Measurements from ENCODE around the gene LTC4S.
"Not testable (repeated sequence)": the region's sequence is repeated elsewhere in the genome, so short reads cannot be mapped to it uniquely, and the experiment has no call there.

LTC4S gene

DNA sequence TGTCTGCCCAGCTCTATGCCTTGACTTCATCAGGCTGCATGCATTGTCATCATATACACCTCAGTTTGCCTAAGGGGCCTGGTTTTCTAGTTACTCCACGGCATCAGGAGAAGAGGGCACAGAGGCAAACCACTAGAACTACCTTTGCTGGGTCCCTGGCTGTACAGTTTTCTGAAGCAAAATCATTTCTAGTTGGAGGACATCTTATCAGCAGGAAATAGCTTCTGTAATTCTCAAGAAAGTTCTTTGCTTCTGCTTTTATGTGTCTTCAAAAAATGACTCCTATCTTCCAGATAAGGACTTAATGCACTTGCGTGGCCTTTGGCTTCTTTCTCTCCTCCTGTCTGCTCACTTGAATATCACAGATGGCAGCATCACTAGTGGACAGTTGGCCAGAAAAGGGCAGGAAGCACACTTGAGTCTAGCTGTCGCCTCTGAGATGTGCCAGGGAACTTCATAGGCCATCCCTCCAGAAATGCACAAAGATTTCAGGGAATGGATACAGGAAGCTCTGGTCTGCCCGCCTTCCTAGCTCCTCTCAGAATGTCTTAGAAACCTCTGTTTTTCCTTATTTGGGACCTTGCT lies 22.4 kb upstream of the LTC4S start:
- DNase-seq, result no peak

DNA sequence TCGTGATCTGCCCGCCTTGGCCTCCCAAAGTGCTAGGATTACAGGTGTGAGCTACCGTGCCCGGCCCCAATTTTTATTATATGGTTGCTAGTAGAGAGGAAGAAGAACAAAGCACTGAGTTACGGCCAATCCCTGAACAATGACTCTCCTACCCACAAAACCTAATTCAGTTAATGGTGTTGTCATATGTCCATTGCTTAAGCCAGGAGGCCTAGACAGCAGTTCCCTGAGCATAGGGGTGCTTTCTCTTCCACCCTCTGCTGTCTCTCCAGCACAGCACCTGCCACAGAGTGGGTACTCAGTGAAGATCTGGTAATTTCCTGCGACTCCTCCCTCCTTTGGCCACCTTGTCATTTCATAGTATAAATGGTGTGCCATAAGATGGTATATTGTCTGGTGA lies 21.4 kb upstream of the LTC4S start:
- no peak for DNase-seq

DNA sequence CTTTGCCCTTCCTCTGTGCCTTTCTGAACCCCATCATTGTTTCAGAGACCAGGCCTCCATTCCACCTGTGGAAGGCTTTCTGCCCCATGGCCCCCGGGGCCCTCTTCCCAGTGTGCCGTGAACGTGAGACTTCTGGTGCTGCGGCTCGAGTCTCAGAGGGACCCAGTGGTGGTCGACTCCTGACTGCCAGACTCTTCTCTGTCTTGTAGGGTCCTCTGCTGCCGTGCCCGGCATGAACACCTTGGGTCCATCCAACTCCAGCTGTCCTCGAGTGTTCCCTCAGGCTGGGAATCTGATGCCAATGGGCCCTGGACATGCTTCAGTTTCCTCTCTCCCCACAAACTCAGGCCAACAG lies 20.1 kb upstream of the LTC4S start:
- DNase-seq, result no peak

DNA sequence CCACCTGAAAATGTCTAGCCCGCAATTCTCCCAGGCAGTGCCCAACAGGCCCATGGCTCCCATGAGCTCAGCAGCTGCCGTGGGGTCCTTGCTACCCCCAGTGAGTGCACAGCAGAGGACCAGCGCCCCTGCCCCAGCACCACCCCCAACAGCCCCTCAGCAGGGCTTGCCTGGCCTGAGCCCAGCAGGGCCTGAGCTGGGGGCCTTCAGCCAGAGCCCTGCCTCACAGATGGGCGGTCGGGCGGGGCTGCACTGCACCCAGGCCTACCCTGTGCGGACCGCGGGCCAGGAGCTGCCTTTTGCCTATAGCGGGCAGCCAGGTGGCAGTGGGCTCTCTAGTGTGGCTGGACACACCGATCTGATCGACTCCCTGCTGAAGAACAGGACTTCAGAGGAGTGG lies 19.3 kb upstream of the LTC4S start:
- no peak for DNase-seq

DNA sequence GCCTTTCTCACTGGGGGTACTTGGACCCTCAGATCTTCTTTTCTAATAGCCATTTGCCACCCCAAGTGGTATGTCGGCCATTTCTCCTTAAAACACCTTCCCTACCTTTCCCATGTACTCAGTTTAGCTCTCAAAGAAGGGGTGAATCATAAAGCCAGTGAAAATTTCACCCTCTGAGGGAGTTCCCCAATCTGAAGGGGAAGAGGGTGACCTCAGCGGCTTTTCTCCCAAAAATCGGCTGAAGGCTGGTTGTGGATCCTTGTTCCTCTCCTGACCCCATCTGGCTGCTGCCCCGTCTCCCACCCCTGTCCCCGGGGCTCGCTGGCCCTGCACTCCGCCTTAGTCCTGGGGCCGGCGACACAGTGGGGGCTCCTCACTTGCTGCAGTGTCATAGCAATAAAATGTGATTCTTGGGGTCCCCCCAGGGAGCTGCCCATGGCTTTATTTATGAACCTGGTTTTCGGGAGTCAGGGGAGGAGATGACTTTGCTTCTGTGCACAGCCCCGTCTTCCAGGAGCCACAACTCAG lies 17.3 kb upstream of the LTC4S start:
- no peak for DNase-seq

DNA sequence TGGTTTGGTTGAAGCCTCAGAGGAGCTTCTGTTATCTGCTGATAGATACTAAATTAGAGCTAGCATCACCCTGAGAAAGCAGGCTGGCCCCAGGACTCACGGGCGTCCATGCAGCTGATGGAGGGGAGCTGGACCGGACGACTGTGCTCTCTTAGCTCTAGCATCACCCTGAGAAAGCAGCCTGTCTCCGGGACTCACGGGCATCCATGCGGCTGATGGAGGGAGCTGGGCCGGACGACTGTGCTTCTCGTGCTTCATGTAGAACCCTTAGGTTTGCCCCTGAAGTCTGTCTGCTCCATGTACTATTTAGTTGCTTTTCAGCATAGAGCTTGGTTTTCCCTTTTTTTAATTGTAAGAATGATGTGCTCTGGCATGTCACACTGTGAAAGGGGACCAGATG lies 16.3 kb upstream of the LTC4S start:
- DNase-seq, result no peak

DNA sequence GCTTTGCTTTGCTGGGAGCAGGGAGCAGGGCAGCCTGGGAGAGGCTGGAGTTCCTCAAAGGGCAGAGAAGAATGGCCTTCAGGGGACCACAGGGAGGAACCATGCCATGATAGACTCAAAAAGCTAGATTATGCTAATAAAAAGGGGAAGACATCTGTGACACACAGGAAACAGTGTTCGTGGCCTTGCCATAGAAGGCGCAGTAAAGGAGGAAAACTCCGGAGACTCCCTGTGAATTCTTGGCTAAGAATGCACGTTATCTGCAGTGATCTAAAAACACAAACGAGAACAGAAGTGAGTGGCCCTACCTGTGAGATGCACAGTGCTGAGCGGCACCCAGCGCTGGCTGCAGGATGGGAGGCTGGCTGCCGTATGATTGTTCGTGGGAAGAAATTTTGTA lies 15.9 kb upstream of the LTC4S start:
- DNase-seq, result no peak

DNA sequence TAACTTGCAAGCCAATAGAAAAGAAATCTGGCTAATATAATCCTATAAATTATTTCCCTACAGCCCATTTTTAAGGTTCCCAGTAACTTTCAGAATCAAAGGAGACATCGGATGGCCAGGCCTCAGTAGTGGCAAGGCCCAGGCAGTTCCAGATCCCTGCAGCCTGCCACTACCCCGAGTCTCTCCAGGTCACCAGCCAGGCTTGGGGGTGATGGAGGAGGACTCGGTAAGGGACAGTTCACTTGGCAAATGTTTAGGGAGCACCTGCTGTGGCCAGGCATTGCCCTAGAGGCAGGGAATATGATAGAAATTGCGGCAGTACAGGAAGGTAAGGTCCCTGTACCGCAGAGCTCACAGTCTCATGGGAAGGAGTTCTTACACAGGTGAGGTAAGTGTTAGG lies 15.2 kb upstream of the LTC4S start:
- no peak for DNase-seq

DNA sequence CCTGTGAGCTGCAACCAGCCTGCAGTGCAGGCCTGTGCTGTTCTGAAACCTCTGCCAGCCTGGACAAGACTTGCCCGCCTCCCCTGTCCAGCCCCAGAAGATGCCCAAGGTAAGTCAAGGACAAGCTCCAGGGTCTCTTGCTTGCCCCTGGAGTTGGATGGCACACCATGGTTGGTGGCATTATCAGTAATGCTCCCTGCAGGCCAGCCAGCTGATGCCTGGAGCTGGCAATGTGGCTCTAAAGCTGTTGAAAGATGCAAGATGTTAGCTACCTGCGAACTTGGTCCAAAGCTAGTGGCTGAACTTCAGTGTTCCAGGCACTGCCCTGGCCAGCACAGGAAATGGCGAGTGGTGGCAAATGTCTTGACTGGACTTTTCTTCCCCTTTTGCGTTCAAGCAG lies 14.0 kb upstream of the LTC4S start:
- no peak for DNase-seq

DNA sequence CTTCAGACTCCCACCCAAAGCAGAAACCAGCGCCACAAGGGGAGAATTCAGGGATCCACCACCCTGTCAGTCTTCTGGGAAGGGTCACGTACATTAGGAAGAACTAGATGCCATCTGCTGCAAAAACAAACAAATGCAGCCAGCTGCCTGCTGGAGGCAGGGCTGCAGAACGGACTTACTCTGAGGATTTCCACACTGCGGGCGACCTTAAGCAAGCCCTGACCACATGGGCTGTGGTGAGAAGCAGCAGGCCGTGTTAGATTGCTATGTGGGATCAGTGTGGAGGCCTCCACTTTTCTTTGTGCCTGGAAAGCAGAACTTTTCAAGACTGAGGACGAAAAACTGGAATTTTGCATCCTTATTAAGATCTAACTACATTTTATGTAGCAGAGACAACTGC lies 13.4 kb upstream of the LTC4S start:
- no peak for DNase-seq

DNA sequence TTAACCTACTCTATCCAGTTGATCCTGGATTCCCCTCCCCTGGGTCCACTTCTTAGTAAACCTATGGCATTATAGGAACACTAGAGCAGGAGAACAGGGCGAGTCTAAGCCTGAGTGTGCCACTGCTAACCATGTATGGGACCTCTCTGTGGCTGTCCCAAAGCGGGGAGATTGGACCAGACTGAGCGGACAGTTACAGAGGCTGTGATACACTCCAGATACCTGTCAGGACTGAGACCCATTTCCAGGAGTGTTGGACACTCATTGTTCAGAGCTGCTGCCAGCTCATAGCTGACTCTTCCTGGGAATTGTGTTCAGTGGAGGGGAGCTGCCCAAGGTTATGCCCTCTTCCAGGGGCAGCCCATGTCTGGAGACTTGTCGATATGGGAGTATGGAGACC lies 11.9 kb upstream of the LTC4S start:
- DNase-seq, result no peak

DNA sequence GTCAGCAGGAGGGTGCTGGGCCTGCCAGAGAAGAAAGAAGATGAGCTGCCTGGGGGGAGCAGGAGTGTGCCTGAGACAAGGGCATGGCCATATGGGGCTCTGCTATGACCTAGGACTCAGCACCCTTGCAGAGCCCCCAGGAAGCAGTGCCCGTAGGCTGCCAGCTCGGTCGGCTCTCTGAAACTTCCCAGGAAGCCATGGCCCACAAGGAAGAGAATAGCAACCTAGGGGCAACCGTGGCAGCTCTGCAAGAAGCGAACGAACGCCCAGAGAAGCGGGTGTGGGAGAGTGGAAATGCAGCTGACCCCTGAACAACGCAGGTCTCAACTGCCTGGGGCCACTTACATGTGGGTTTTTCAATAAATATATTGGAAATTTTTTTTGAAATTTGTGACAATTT lies 10.7 kb upstream of the LTC4S start:
- no peak for DNase-seq

DNA sequence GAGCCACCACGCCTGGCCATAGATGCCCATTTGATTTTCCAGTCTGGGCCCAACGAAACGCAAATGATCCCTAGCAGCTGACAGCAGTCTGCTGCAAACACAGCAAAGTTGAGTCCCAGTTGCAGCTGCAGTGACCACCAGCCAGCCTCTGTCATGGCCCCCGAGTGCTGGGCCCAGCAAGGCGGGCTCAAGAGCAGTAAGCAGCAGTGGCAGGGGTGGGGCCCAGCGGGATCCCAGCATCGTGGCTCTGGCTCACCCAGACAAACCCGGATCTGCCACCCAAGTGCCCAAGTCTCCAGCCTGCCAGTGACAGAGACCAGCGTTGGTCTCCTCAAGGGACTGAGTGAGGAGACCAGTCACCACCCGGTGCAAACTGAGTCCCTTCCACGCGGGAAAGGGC lies 6.9 kb upstream of the LTC4S start:
- DNase-seq, result no peak

DNA sequence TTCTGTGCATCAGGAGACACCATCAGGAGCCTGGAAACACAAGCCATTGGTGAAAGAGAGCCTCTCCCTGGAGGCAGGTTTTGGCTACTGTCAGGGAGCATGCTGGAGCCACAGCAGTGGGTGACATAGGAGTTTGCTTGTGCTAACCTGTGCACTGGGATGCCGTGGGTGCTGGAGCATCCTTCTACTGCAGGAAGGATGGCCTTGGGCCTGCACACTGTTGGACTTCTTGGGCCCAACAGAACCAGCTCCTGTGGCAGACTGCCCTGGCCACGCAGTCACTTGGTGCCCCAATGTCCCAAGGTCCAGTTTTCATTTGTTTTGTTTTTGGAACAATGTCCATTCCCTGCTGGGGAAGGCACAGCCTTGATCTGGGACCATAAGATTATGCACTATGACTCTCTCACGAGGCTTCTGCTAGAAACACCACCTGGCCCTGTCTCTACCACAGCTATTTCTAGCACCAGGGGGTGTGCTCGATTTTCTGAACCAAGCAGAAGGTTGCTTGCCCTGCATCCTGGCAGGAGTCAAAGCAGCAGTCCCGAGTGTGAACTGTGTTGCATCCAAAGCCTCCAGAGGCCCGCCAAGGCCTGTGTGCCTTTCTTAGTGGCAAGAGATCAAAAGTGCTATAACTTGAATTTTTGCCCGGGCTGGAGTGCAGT lies 5.5 kb upstream of the LTC4S start:
- DNase-seq, result no peak

DNA sequence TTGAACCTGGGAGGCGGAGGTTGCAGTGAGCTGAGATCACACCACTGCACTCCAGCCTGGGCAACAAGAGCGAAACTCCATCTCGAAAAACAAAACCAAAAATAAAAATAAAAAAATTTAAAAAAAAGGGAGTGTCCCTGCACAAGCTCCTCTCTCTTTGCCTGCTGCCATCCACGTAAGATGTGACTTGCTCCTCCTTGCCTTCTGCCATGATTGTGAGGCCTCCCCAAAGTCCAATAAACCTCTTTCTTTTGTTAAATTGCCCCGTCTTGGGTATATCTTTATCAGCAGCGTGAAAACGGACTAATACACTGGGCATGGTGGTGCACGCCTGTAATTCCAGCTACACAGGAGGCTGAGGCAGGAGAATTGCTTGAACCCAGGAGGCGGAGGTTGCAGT lies 4.5 kb upstream of the LTC4S start:
- DNase-seq, result not testable (repeated sequence)

DNA sequence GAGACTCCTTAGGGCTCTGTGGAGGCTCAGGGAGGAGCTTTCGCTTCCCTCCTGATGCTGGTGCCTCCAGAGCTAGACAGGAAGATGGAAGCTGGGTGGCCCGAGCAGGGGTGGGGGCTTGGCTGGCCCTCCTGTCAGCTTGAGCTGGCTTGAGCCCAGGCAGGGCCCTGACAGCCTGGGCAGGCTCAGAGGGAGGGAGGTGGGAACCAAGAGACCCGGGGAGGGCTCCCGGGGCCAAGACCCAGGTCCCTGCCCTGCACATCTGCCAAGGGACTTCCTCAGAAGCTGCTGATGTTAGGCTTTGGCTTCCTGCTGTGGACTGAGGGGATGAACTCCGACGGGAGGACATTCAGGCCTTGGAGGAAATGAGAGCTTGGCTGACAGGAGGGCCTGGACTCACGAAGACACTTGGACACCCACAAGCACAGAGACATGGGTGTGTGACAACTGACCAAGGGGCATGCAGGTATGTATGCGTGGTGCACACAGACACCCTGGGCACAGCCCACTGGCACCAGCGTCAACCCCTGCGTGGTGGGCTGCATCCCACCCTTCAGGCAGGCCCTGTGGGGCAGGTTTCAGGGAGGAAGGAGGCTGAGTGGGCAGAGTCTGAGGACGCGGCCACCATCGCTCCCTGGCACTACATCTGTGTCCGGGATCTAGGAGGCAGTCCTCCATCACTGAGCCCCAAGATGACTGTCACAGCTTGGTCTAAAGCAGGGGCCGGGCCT lies 1.7 kb upstream of the LTC4S start:
- DNase-seq, result no peak

DNA sequence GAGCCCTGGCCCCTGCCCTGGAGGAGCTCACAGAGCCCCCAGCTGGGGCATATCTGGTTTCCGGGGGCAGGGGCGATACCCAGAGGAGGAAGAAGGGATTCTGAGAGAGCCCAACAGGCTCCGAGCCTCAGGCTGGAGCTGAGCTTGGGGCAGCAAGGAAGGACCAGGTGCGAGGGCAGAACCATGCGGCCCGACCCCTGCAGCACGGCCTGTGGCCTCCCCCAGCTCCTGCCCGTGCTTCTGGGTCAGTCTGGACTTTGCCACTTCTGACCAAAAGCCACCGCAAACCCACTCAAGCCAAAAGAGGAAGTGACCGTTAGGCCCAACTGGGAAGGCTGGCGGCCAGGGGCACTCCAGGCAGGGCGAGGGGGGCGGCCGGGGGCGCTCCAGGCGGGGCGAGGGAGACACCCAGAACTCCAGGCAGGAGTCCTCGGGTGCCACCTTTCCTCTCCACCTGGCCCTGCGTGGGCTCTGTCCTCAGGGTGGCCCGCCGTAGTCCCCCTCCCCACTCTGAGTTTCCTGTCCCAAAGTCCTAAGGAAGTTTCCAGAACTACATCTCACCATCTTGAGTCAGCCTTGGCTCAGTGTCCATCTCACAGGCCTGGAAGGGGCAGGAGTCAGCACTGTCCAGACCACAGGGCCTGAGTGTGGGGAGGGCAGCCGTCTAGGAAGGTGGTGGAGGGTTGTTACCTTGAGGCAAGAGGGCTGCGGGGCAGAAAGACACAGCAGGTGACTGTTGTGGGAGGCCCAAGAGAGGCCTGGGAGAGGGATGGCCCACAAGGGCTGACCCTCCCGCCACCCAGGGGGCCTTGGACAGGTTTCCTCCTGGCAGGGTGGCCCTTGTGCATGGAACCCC lies 946 bp upstream of the LTC4S start:
- DNase-seq, result no peak

DNA sequence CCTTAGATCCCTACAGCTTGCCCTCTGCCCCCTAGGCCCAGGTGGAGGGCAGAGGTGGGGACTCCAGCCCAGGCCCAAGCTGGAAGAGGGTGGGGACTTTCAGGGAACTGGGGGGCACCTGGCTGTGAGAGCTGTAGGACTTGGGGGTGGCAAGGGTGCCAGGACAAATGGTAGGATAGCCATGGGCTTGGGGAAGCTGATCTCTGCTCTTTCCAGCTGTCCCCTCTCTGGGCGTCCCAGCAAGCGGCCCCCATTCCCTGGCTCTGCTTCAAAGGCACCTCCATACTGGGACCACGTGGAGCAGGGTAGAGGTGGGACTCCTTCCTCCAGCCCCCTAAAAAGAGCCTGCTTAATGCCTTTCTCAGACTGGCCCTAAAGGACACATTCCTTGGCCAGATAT lies 385 bp downstream of the LTC4S start:
- DNase-seq, result no peak

DNA sequence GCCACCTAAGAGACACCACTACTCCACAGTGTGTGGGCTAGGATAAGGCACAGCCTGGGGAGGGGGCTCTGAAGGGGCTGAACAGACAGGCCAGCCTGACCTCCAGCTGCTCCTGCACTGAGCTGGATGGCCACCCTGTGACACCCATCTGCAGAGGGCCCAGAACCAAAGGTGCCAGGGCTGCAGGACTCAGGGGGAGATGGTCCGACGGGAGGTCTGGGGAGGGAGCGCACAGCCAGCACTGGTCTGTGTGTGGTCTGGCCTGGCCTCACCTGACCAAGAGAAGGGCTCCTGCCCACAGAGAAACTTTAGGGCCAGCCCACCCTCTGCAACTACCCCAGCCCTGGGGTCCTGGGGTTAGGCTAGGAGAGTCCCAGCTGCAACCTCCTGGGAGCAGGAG lies 789 bp downstream of the LTC4S start:
- DNase-seq, result no peak

DNA sequence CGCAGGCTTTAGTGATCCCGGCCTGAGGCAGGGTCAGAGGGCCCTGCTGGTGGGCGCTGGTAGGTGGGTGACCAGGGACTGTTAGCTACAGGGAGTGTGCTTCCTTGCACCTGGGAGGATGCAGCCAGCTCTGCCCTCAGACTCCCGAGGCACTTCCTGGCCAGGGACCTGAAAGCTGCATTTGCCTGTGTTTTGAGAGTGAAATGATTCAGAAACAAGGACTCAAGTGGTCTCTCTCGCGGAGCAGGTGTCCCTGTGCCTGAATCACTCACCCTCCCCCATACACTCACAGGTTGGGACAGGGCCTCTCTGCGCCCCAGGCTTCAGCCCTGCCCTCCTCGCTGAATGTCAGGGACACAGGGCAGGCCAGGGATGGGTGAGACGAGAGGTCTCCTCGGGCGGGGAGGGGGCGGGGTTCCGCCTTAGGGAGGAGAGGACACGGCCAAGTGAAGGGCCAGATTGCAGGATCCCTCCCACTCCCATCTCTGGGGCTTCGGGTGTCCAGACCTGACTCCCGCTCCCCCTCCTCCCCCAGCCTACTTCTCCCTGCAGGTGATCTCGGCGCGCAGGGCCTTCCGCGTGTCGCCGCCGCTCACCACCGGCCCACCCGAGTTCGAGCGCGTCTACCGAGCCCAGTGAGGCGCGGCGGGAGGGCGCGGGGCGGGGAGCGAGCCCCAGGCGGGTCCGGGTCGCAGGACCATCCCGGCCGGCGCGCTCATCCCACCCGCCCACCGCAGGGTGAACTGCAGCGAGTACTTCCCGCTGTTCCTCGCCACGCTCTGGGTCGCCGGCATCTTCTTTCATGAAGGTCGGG lies 1.5 kb downstream of the LTC4S start:
- no peak for DNase-seq

DNA sequence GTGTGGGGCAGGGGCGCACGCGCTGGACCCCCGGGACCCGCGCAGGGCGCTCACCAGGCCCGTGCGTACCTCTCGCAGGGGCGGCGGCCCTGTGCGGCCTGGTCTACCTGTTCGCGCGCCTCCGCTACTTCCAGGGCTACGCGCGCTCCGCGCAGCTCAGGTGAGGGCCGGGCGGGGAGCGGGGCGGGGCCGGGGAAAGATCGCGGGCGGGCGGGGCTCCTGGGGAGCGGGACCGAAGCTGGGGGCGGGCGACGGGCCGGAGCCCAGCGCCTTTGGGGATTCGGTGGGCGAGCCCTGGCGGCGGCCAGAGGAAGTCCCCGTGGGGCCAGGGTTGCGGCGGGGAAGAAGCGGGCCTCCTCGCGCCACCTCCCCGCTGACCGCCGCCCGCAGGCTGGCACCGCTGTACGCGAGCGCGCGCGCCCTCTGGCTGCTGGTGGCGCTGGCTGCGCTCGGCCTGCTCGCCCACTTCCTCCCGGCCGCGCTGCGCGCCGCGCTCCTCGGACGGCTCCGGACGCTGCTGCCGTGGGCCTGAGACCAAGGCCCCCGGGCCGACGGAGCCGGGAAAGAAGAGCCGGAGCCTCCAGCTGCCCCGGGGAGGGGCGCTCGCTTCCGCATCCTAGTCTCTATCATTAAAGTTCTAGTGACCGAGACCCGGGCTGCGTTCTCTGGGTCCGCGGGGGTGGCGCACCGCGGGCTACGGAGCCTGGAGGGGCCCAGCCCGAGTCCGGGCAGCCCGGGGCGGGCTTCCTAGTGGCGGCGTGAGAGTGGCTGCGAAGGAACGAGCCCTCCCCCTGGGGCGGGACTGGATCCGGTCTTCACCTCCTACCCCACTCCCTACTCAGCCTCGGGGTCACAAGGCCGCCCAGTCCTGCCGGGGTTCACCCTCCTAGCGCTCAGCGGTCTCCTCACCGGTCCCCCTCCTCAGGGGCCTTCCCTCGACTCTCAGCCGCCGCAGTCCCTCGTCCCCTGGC lies 2.4 kb downstream of the LTC4S start:
- DNase-seq, result peak; percentile 59
